HG02759 (cell line): ENCODE results near the gene TOPBP1.
"Not testable (repeated sequence)": the region's sequence is repeated elsewhere in the genome, so short reads cannot be mapped to it uniquely, and the experiment has no call there.

Experiments
- ATAC-seq: cut with Tn5 transposase; IDR thresholded peaks from one replicate; pipeline ENCODE4 v1.9.1; 2021; ENCODE audit warnings: mild to moderate bottlenecking, moderate library complexity; ENCODE audit not compliant: unreplicated experiment

Gene TOPBP1

DNA sequence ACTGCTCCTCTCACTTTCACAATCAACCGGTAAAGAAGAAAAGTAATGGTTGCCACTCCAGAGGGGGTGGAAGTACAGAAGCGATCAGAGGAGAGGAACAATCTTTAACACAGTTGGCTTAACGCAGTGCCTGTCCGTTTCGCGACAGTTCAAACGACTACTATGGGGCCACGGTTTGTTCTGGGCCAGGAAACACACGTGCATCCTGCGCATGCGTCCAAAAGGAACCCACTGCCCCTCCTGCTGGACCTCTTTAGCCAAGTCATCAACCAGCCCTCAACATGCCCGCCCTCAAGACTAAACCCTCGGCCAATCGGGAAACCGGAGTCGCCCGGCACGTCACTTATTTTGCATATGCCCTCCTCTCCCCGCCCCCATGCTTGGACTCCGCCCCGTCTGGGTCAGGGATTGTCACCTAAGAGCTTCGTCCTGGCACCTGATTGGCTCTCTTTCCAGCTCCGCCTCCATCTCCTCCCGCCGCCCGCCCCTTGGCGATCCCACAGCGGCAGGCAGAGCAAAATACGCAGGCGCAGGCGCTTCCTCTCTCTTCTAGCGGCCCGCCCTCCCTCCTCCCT lies 88.6 kb downstream of the TOPBP1 start:
- peak; percentile 74 for ATAC-seq

DNA sequence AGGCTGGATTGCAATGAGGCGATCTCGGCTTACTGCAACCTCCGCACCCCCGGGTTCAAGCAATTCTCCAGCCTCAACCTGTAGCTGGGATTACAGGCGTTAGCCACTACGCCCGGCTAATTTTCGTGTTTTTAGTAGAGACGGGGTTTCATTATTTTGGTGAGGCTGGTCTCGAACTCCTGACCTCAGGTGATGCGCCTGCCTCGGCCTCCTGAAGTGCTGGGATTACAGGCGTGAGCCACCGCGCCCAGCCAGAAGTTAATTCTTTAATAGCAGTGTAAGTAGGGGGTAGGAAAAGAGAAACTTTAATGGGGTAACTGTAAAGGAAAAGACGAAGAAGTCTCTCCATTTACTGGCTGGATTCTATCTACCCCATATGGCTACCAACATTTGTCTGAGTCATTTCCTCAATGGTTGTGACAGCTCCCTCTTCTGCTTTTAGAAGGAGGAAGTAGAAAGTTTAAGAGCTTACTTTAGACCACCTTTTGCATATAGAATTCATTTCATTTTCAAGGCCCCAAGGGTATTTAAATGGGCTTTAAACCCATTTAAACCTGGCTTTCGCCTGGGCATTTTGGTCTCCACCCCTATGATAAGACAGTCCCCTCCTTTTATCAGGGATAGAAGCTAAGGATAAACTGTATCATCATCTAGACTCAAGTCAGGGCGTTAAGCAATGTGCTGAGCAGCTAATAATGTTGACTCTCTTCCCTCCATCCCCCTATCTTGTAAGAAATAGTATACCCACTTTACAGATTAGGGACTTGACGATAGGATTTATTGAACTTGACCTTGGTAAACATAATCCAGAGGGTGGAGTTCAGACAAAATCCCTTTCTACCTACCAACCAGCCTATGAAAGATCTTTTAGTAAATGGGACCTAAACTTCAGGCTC lies 89.3 kb downstream of the TOPBP1 start:
- peak; percentile 18 for ATAC-seq

DNA sequence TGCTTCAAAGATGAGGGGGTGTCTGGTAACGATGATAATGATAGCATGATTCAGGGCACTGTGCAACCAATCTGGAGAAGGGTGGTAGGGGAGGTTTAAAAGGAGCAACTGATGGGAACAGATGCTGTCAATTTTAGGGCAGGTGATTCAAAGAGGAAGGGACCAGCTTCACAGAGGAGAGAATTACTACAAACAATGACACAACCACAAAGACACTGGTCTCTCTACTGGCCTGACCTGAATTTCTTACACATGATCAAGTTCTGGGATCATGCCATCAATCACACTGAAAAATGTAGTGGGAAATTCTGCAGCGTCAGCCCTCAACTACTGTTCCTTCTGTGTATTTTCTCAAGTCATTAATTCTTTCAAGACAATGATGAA lies 90.8 kb downstream of the TOPBP1 start:
- ATAC-seq: no peak

GRCh38 chr3:133570139-133570936 lies 91.4 kb downstream of the TOPBP1 start:
- no peak for ATAC-seq

- ATAC-seq: no peak
Observed at GRCh38 chr3:133568294-133569014, 93.3 kb downstream of the TOPBP1 start.

GRCh38 chr3:133563816-133564215 lies 97.9 kb downstream of the TOPBP1 start:
- no peak for ATAC-seq

GRCh38 chr3:133563186-133563591 lies 98.6 kb downstream of the TOPBP1 start:
- no peak for ATAC-seq

DNA sequence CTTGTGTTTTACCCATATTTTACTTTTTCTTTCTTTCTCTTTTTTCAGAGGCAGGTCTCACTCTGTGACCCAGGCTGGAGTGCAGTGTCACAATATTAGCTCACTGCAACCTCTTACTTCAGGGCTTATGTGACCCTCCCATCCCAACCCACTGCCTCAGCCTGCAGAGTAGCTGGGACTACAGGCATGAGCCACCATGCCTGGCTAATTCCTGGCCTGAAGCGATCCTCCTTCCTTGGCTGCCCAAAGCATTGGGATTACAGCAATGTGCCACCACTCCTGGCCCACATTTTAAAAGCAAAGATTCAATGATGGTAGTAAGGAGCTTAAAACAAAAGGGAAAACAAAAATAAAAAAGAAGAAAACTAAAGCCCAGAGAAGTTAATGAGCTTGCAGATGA lies 99.4 kb downstream of the TOPBP1 start:
- ATAC-seq: no peak

- no peak for ATAC-seq
Observed at GRCh38 chr3:133561679-133562078, 100.1 kb downstream of the TOPBP1 start.

DNA sequence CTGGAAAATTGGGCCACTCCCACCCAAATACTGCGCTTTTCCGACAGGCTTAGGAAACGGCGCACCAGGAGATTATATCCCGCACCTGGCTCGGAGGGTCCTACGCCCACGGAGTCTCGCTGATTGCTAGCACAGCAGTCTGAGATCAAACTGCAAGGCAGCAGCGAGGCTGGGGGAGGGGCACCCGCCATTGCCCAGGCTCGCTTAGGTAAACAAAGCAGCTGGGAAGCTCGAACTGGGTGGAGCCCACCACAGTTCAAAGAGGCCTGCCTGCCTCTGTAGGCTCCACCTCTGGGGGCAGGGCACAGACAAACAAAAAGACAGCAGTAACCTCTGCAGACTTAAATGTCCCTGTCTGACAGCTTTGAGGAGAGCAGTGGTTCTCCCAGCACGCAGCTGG lies 110.2 kb downstream of the TOPBP1 start:
- not testable (repeated sequence) for ATAC-seq
